GM19099 (cell line): ENCODE measurements around the gene ROR1.

Experiments used
- POLR2A ChIP-seq: IDR thresholded peaks from 3 replicates; pipeline ENCODE4 v1.6.1; 2011; ENCODE audit warnings: low read depth; ENCODE audit not compliant: insufficient read length; ENCODE audit errors: extremely low read depth

The ROR1 gene

GRCh38 chr1:64046891-64047290 lies 273.1 kb downstream of the ROR1 start:
- no peak for TF ChIP-seq POLR2A

DNA sequence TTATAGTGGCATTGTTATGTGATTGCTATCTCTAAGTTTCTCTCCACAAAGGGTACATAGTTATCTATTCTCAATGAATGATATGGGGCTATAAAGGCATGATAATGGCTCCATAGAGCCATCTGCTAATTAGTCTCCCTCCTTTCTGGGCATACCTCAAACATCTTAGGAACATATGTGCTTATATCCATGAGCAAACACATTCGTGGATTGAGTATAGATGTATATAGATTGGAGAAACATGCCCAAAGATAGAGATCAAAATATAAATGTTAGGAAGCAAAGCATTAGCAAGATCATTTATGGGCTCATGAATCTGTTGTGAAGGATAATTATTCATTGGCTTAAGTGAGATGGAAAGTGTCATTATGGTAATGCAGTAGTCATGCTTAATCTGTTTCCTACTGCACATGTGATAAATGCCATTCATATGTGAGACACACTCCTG lies 273.8 kb downstream of the ROR1 start:
- TF ChIP-seq POLR2A: no peak

- no peak for TF ChIP-seq POLR2A
These were observed 276.2 kb downstream of the ROR1 start for GRCh38 chr1:64049900-64050540.

- no peak for TF ChIP-seq POLR2A
These were observed 276.8 kb downstream of the ROR1 start for GRCh38 chr1:64050601-64051000.

DNA sequence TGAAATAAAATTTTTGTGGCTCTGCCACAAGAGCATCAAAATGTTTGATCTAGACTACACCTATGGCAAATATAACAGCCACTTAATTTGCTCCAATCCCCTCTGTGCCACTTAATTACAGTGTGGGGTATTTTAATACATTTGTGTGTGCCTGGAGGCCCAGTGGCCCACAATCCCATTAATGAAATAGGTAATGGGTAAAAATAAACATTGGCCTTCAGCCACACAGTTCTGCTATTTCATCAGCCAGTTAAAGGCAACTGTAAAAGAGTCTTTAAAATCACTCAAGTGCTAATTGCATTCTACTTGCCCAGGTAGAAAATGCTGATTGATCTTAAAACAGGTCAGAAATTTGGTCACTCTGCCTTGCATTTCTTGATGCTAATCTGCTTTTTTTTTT lies 278.0 kb downstream of the ROR1 start:
- no peak for TF ChIP-seq POLR2A

DNA sequence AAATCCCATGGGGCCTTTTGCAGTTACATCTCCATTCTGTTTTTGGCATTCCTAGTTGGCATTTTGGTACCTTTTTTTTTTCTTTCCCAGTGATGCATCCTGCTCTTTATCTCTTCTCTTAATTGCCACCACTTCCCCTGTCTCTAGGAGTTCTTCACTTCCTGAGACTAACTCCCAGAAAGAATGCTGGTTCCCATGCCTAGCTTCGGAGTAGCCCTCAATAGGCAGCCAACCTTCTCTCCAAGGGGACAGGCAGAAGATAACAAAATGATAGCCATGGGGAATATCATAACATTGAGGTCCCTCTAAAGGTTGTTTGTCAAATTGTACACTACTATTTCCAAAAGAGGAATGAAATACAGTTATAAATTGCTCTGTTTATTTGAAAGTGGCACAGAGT lies 279.0 kb downstream of the ROR1 start:
- TF ChIP-seq POLR2A: no peak

DNA sequence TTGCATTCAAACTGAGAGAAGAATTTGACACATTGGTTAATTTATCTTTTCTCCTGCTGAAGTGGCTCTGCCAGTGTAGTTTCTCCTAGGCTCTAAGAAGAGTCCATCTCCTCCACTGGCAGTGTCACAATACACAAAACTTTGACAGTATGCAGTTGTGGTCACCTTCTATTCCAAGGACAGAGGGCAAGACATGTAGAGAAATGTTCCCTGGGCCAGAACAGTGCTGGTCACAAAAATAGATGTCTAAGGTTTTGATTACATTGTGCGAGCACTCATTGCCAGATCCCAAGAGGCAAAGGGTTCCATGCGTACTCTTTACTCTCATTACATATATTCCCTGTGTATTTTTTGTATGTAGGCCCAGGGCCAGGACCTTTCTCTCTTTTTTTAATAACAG lies 281.5 kb downstream of the ROR1 start:
- no peak for TF ChIP-seq POLR2A

GRCh38 chr1:64059556-64059955 lies 285.7 kb downstream of the ROR1 start:
- TF ChIP-seq POLR2A: no peak

GRCh38 chr1:64060611-64061302 lies 286.9 kb downstream of the ROR1 start:
- TF ChIP-seq POLR2A: no peak

DNA sequence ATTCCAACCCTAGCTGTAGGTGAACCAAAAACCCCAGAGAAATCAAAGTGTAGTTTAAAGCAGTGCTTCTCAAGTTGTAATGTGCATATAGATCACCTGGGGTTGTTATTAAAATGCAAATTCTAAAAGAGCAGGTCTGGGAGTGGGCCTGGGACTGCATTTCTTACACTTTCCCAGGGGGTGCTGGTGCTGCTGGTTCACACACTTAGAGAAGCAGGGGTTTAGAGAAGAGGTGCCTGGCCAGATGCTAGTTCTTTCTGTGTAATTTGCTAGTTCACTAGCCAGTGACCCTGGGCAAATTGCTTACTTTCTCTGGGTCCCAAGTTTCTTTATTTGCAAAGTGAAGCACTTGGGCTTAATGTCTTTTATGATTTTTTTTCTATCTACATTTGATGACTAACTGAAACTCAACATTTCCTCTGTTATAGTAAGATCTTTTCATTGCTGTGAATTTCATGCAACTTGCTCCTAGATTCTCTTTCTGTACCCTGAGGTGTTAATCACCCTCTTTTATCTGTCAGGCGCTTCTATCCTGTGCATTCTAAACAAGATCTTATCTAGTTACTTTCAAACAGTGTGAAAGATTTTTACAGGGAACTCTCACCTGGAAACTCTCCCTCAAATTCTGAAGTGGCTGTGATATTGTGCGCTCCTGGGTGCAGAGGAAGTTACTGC lies 287.8 kb downstream of the ROR1 start:
- no peak for TF ChIP-seq POLR2A

GRCh38 chr1:64062529-64062928 lies 288.7 kb downstream of the ROR1 start:
- TF ChIP-seq POLR2A: no peak

- no peak for TF ChIP-seq POLR2A
These were observed 289.2 kb downstream of the ROR1 start for GRCh38 chr1:64062941-64063581.

- TF ChIP-seq POLR2A: no peak
These were observed 291.8 kb downstream of the ROR1 start for GRCh38 chr1:64065571-64065970.

GRCh38 chr1:64072089-64072793 lies 298.4 kb downstream of the ROR1 start:
- TF ChIP-seq POLR2A: no peak

GRCh38 chr1:64073705-64074104 lies 299.9 kb downstream of the ROR1 start:
- TF ChIP-seq POLR2A: no peak
